ENCODE results near the gene MGME1.

Gene MGME1

DNA sequence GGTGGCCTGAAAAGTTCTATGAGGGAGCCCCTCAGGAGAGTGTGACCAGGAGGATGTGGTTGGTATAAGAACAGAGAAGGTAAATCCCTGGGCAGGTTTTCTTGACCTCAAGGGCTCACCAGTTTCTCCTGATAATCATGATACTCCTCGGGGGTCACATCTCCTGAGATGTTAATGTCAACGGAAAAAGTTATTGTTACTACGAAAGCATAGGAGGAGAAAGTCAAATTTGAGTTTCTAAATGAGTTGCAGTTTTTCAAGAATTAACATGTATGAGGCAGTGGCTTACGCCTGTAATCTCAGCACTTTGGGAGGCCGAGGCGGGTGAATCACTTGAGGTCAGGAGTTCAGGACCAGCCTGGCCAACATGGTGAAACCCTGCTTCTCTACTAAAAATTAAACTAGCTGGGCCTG lies 23.4 kb downstream of the MGME1 start:
- no peak overlapping the region for H3K4me3 ChIP-seq (ENCODE audit: low read depth in 1 of 2, low read length in 2 of 2)
- no peaks in the 10 kb centered on the region for H3K9me3 ChIP-seq (ENCODE audit: control insufficient read depth in 1 of 2, low read length in 2 of 2)
- peaks cover 8 to 10% of the 10 kb centered on the region in 2 donors for H3K36me3 ChIP-seq (ENCODE audit: control insufficient read depth in 1 of 2, insufficient read depth in 2 of 2, low read length in 2 of 2)
- H3K9ac ChIP-seq (ENCODE audit: low read depth in 1 of 2, low read length in 2 of 2) = no peak overlapping the region
- peaks cover 3 to 7% of the 10 kb centered on the region in 2 donors for H3K4me1 ChIP-seq (ENCODE audit: control insufficient read depth in 1 of 2, insufficient read depth in 2 of 2, low read length in 2 of 2)
- H3K27ac ChIP-seq (ENCODE audit: low read depth, low read length) = no peak overlapping the region
- no peaks in the 10 kb centered on the region for H3K27me3 ChIP-seq (ENCODE audit: control insufficient read depth in 1 of 2, insufficient read depth in 2 of 2, low read length in 2 of 2)

DNA sequence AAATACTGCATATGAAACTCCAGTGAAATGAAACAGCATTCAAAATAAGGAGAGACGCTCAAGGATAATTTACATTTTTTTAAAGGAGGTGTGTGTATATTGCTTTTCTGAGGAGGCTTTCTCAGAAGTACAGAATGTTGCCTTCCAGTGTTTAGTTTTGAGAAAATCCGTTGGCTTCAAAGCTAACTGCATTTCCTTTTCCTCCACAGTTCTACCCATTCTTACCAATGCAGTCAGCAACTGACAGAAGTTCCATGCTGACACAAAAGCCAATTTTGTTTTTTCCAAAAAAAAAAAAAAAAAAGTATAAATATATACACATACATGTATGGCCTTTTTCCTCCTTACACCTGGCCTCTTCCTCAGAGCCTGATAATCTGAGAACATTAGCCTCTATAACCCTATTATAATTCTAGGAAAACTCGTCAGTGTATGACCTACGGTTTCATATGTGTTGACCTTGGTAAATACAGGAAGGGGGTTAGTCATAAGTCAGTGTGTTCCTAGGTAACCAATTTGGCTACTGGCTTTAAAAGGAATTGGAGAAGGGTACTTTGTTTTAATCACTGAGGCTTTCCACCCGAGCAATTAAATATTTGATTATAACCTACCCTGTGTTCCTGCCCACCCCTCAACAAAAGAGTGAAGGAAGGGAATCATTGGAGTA lies 24.2 kb downstream of the MGME1 start:
- Histone ChIP-seq H3K36me3 (ENCODE audit: control insufficient read depth in 1 of 2, insufficient read depth in 2 of 2, low read length in 2 of 2) (peaks cover 8 to 9% of the 10 kb centered on the region in 2 donors), H3K27me3 (ENCODE audit: control insufficient read depth in 1 of 2, insufficient read depth in 2 of 2, low read length in 2 of 2) (no peaks in the 10 kb centered on the region), H3K9ac (ENCODE audit: low read depth in 1 of 2, low read length in 2 of 2) (no peak overlapping the region), H3K4me1 (ENCODE audit: control insufficient read depth in 1 of 2, insufficient read depth in 2 of 2, low read length in 2 of 2) (peaks cover 3 to 7% of the 10 kb centered on the region in 2 donors), H3K4me3 (ENCODE audit: low read depth in 1 of 2, low read length in 2 of 2) (no peak overlapping the region), H3K27ac (ENCODE audit: low read depth, low read length) (no peak overlapping the region), H3K9me3 (ENCODE audit: control insufficient read depth in 1 of 2, low read length in 2 of 2) (no peaks in the 10 kb centered on the region)

DNA sequence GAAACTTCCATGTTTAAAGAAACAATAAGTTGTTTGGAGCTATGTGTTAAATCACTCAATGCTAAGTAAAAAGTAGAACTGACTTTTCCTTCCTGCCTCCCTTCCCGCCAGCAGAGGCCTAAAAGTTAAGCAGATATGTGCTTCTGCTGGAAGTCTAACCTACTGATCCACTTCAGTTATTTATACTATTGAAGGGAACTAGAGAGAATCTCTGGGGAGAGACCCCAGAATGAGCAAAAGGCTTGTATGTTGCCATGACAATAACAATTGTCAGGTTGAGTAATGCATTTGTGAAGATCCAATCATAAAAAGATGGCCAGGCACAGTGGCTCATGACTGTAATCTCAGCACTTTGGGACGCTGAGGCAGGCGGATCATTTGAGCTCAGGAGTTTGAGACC lies 24.7 kb downstream of the MGME1 start:
- Histone ChIP-seq H3K27me3 (ENCODE audit: control insufficient read depth in 1 of 2, insufficient read depth in 2 of 2, low read length in 2 of 2) (no peaks in the 10 kb centered on the region), H3K9me3 (ENCODE audit: control insufficient read depth in 1 of 2, low read length in 2 of 2) (no peaks in the 10 kb centered on the region), H3K9ac (ENCODE audit: low read depth in 1 of 2, low read length in 2 of 2) (no peak overlapping the region), H3K4me1 (ENCODE audit: control insufficient read depth in 1 of 2, insufficient read depth in 2 of 2, low read length in 2 of 2) (peaks cover 3 to 7% of the 10 kb centered on the region in 2 donors), H3K36me3 (ENCODE audit: control insufficient read depth in 1 of 2, insufficient read depth in 2 of 2, low read length in 2 of 2) (peaks cover 5 to 8% of the 10 kb centered on the region in 2 donors), H3K4me3 (ENCODE audit: low read depth in 1 of 2, low read length in 2 of 2) (no peak overlapping the region), H3K27ac (ENCODE audit: low read depth, low read length) (no peak overlapping the region)

DNA sequence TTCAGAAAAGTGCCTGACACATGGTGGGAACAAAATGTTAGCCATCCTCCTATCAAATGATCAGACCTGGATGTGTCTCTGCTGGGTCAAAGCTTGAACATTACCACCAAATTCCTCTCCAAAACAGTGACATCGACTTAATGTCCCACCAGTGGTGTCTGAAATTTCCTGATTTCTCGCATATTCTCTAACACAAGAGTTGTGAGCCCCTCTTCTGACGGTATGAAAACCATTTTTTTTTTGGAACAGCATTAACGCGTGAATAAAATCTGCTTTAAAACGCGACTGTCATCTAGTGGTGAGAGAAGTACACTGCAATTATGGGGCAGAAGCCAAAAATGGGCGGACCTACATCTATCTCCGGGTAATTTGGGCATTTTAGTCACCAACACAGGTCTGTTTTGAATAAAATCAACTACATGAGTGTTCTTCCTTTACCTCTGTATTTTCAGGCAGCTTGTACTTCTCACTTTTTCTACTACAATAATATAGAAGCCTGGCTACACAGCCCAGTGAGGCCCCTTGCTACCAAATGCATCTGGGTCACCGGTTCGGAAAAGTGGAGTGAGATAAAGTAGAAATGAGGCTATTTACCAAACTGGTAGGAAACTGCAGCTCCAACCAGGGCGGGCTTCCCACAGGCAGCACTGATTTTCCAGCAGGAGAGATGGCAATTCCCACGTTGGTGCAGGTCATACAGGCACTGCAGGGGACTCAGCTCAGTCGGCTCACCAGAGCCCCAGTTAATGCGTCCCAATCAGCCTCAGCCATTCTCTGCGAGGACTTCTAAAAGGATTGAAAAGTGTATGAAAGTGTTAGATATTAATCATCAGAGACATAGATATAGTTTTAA lies 27.4 kb downstream of the MGME1 start:
- Histone ChIP-seq H3K9ac (ENCODE audit: low read depth in 1 of 2, low read length in 2 of 2) (peak overlapping the region in 1 of 2 donors; percentile 27), H3K4me3 (ENCODE audit: low read depth in 1 of 2, low read length in 2 of 2) (peak overlapping the region in 1 of 2 donors; percentile 8), H3K36me3 (ENCODE audit: control insufficient read depth in 1 of 2, insufficient read depth in 2 of 2, low read length in 2 of 2) (no peaks in the 10 kb centered on the region), H3K4me1 (ENCODE audit: control insufficient read depth in 1 of 2, insufficient read depth in 2 of 2, low read length in 2 of 2) (peaks cover 3 to 7% of the 10 kb centered on the region in 2 donors), H3K27ac (ENCODE audit: low read depth, low read length) (no peak overlapping the region), H3K27me3 (ENCODE audit: control insufficient read depth in 1 of 2, insufficient read depth in 2 of 2, low read length in 2 of 2) (no peaks in the 10 kb centered on the region), H3K9me3 (ENCODE audit: control insufficient read depth in 1 of 2, low read length in 2 of 2) (no peaks in the 10 kb centered on the region)

DNA sequence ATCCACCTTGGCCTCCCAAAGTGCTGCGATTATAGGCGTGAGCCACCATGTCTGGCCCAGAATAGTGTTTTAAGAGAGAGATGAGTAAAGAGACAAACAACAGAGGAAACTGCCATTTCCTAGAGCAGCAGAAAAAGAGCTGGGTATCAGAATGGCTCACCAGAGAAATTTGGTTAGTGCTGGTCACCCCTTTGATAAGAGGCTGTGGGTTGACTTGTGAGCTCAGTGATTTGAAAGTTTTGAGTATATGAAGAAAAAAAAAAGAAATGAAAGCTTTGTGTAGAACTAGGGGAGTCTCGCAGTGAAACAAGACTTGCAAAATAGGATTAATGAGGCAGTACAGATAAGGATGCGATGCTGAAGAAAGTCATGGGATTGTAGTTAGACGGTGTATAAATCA lies 29.6 kb downstream of the MGME1 start:
- H3K36me3 ChIP-seq (ENCODE audit: control insufficient read depth in 1 of 2, insufficient read depth in 2 of 2, low read length in 2 of 2) = no peaks in the 10 kb centered on the region
- H3K27me3 ChIP-seq (ENCODE audit: control insufficient read depth in 1 of 2, insufficient read depth in 2 of 2, low read length in 2 of 2) = no peaks in the 10 kb centered on the region
- H3K27ac ChIP-seq (ENCODE audit: low read depth, low read length) = no peak overlapping the region
- H3K4me1 ChIP-seq (ENCODE audit: control insufficient read depth in 1 of 2, insufficient read depth in 2 of 2, low read length in 2 of 2) = peaks cover 3 to 7% of the 10 kb centered on the region in 2 donors
- H3K4me3 ChIP-seq (ENCODE audit: low read depth in 1 of 2, low read length in 2 of 2) = no peak overlapping the region
- H3K9ac ChIP-seq (ENCODE audit: low read depth in 1 of 2, low read length in 2 of 2) = no peak overlapping the region
- no peaks in the 10 kb centered on the region for H3K9me3 ChIP-seq (ENCODE audit: control insufficient read depth in 1 of 2, low read length in 2 of 2)

DNA sequence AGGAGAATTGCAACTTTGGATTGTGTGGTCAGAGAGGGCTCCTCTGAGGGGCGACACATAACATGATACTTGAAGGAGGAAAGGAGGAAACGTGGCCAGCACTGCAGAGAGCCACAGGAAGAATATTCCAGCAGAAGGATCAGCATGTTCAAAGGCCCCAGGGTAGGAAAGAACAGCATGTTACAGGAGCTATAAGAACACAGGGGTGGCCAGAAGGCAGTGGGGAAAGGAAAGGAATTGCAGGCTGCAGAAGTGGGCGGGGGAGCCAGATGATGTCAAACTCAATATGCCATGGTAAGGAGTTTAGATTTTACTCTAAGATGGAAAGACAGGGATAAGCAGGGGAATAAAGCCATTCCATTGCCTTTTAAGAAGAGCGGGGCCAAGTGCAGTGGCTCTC lies 30.7 kb downstream of the MGME1 start:
- no peaks in the 10 kb centered on the region for H3K27me3 ChIP-seq (ENCODE audit: control insufficient read depth in 1 of 2, insufficient read depth in 2 of 2, low read length in 2 of 2)
- H3K36me3 ChIP-seq (ENCODE audit: control insufficient read depth in 1 of 2, insufficient read depth in 2 of 2, low read length in 2 of 2) = no peaks in the 10 kb centered on the region
- no peak overlapping the region for H3K4me3 ChIP-seq (ENCODE audit: low read depth in 1 of 2, low read length in 2 of 2)
- H3K9ac ChIP-seq (ENCODE audit: low read depth in 1 of 2, low read length in 2 of 2) = no peak overlapping the region
- H3K9me3 ChIP-seq (ENCODE audit: control insufficient read depth in 1 of 2, low read length in 2 of 2) = no peaks in the 10 kb centered on the region
- H3K4me1 ChIP-seq (ENCODE audit: control insufficient read depth in 1 of 2, insufficient read depth in 2 of 2, low read length in 2 of 2) = peaks cover 7 to 9% of the 10 kb centered on the region in 2 donors
- H3K27ac ChIP-seq (ENCODE audit: low read depth, low read length) = no peak overlapping the region

DNA sequence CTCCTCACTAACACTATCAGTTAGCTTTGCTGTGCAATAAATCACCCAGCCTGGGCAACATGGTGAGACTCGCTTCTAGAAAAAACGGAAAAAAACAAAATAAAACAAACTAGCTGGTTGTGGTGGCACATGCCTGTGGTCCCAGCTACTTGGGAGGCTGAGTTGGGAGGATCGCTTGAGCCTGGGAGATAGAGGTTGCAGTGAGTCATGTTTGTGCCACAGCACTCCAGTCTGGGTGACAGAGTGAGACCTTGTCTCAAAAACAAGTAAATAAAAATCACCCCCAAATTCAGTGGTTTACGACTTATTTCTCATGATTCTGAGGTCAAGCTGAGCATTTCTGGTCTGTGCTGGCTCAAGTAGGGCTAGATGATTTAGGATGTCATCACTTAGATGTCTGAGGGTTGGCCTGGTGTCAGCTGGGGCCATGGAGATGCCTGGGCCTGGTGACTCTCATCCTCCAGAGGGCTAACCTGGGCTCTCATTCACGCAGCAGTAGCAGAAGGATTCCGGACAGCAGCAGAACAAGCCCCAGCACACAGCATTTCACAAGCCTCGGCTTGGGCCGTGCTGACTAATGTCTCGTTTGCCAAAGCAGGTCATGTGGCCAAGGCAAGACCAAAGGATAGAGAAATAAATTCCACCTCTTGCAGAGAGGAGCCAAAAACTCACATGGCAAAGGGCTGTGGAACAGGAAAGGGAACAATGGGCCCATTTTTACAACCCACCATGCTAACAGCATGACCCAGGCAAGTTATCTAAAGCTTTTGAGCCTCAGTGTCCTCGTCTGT lies 32.5 kb downstream of the MGME1 start:
- H3K36me3 ChIP-seq (ENCODE audit: control insufficient read depth in 1 of 2, insufficient read depth in 2 of 2, low read length in 2 of 2) = no peaks in the 10 kb centered on the region
- no peaks in the 10 kb centered on the region for H3K27me3 ChIP-seq (ENCODE audit: control insufficient read depth in 1 of 2, insufficient read depth in 2 of 2, low read length in 2 of 2)
- no peak overlapping the region for H3K9ac ChIP-seq (ENCODE audit: low read depth in 1 of 2, low read length in 2 of 2)
- H3K9me3 ChIP-seq (ENCODE audit: control insufficient read depth in 1 of 2, low read length in 2 of 2) = no peaks in the 10 kb centered on the region
- H3K4me1 ChIP-seq (ENCODE audit: control insufficient read depth in 1 of 2, insufficient read depth in 2 of 2, low read length in 2 of 2) = peaks cover 2 to 6% of the 10 kb centered on the region in 2 donors
- H3K4me3 ChIP-seq (ENCODE audit: low read depth in 1 of 2, low read length in 2 of 2) = no peak overlapping the region
- no peak overlapping the region for H3K27ac ChIP-seq (ENCODE audit: low read depth, low read length)

DNA sequence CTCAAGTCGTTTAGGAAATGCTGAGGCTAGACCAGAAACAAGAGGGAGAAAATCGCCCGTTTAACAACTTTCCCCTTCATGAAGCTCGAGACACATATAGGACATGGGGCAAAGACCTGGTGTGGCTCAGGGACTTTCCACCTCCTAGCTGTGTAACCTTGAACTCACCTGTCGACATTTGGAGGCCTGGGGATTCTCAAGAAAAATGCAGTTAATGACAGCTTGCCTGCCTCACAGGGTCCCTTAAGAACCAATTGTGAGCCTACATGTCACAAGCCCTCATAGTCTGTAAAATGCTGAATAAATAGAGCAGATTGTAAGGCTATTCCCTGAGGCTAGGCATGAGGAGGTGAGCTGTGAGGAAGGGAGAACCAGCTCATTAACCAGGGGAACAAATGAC lies 35.1 kb downstream of the MGME1 start:
- no peak overlapping the region for H3K27ac ChIP-seq (ENCODE audit: low read depth, low read length)
- H3K4me1 ChIP-seq (ENCODE audit: control insufficient read depth in 1 of 2, insufficient read depth in 2 of 2, low read length in 2 of 2) = peaks cover 0 to 6% of the 10 kb centered on the region in 2 donors
- no peak overlapping the region for H3K4me3 ChIP-seq (ENCODE audit: low read depth in 1 of 2, low read length in 2 of 2)
- no peak overlapping the region for H3K9ac ChIP-seq (ENCODE audit: low read depth in 1 of 2, low read length in 2 of 2)
- H3K36me3 ChIP-seq (ENCODE audit: control insufficient read depth in 1 of 2, insufficient read depth in 2 of 2, low read length in 2 of 2) = no peaks in the 10 kb centered on the region
- no peaks in the 10 kb centered on the region for H3K27me3 ChIP-seq (ENCODE audit: control insufficient read depth in 1 of 2, insufficient read depth in 2 of 2, low read length in 2 of 2)
- H3K9me3 ChIP-seq (ENCODE audit: control insufficient read depth in 1 of 2, low read length in 2 of 2) = no peaks in the 10 kb centered on the region

DNA sequence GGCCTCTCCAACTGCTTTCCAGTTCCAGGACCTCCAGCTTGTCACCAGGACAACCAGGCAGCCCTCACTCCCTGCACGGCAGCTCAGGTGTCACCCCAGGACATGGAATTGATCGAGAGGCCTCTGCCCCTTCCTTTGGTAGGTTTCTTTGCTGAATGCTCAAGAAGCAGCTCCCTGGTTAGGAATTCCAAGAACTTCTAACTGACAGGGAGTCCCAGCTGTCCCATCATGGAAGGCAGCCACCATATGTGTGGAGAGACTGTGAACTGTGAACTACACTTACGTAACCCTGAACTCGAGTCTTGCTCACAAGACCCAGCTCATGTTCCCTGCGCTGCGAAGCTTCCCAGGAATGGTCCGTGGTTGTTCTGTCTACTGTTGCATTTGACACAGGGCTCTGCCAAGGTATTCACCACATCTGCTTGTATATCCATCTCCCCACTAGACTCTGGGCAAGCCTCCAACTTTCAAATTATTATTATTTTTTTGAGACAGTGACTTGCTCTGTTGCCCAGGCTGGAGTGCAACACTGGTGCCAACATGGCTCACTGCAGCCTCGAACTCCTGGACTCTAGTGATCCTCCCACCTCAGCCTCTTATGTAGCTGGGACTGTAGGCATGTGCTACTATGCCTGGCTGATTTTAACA lies 35.7 kb downstream of the MGME1 start:
- Histone ChIP-seq H3K9me3 (ENCODE audit: control insufficient read depth in 1 of 2, low read length in 2 of 2) (no peaks in the 10 kb centered on the region), H3K36me3 (ENCODE audit: control insufficient read depth in 1 of 2, insufficient read depth in 2 of 2, low read length in 2 of 2) (no peaks in the 10 kb centered on the region), H3K27ac (ENCODE audit: low read depth, low read length) (no peak overlapping the region), H3K27me3 (ENCODE audit: control insufficient read depth in 1 of 2, insufficient read depth in 2 of 2, low read length in 2 of 2) (no peaks in the 10 kb centered on the region), H3K4me1 (ENCODE audit: control insufficient read depth in 1 of 2, insufficient read depth in 2 of 2, low read length in 2 of 2) (peaks cover 0 to 6% of the 10 kb centered on the region in 2 donors), H3K4me3 (ENCODE audit: low read depth in 1 of 2, low read length in 2 of 2) (no peak overlapping the region), H3K9ac (ENCODE audit: low read depth in 1 of 2, low read length in 2 of 2) (no peak overlapping the region)

All from duodenal mucosa (tissue), 2 donors.